NCI-H524 treated with DMSO at 0.1 percent for 48 hours (cell line): Measurements from ENCODE around the gene COL9A1.

Source experiments
- DNase-seq: peaks from one replicate; lab custom pipeline; 2025; lab: John Stamatoyannopoulos, UW

Gene COL9A1

GRCh38 chr6:70286905-70287304 lies 16.0 kb downstream of the COL9A1 start:
- no peak for DNase-seq

- DNase-seq = no peak
Measured at GRCh38 chr6:70285201-70285600, 17.7 kb downstream of the COL9A1 start.

DNA sequence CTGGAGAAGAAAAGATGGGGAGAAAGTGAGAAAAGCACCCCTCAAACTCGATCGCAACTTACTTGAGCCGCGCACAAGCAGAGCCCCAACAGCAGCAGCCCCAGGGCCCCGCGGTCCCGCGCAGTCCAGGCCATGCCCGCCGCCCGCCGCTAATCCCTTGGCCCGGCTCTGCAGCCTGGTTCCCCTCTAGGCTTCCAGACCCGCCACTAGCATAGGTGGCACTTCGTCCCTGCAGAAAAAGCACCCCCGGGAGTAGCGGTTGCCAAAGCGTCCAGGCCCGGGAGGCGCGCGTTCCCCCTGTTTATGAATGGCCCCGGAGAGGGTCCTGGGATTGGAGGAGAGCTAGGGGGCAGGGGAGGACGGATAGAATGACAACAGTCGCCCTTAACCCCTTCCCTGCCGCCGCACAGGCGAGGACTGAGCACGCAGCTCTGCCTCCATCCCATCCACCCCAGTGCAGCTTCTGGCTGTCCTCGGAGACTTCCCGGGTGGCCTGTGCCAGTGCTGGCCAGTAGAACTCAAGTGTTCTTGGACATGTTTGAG lies 19.9 kb downstream of the COL9A1 start:
- no peak for DNase-seq

- no peak for DNase-seq
Measured at GRCh38 chr6:70282312-70282918, 20.5 kb downstream of the COL9A1 start.

DNA sequence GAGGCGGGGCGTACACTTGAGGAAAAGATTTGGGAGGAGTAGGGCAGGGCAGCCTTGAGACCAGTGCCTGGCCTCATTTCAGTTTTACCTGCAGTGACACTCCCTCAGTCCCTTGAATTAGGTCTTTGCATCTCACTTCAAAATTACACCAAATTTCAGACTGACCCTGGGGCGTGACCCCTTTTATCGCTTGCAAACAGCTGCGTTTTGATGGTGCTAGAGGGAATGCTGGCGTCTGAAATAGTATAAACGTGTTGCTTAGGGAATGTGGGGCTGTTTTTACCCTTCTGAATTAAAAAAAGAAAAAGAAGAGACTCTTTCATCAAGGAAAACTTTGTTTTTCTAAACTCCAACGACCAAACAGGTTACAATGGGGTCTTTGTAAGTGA lies 21.0 kb downstream of the COL9A1 start:
- DNase-seq = no peak

GRCh38 chr6:70280400-70280853 lies 22.5 kb downstream of the COL9A1 start:
- DNase-seq = no peak

DNA sequence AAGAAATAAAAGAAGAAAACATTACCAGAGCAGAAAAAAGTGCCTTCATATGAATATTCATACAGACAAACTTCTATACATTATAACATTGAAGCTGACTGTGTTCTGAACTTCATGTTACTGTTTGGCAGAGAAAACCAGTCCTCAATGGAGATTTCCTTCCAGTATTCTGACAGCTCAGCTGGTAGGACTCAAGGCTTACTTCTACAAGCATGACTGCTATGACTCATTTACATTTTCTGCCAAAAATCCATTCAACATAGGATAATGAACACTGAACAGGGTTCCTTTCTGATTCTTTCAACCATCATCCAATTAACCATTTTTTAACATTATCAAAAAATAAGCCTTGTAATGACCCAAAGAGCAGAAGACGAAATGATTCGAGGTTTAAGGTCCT lies 25.4 kb downstream of the COL9A1 start:
- DNase-seq = no peak

- DNase-seq = no peak
Measured at GRCh38 chr6:70274338-70274737, 28.5 kb downstream of the COL9A1 start.

- no peak for DNase-seq
Measured at GRCh38 chr6:70272071-70272470, 30.8 kb downstream of the COL9A1 start.

GRCh38 chr6:70270287-70271005 lies 32.4 kb downstream of the COL9A1 start:
- DNase-seq = no peak

DNA sequence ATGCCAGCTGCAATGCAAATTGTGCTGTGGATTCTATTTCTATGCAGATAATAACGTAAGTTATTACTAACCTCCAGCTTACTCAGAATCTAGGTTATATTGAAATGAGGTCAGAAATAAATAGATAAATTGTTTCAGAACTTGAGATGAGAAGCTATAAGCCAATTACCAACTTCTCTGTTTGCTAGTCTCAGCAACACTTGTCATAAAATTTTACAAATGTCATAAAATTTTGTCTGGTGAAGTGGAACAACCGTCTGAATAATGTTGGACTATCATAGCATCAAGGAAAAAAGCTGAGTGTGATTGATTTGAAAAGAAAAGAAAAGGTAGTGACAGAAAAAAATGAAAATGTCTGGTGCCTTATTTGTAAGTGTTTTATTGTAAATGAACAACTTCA lies 36.7 kb downstream of the COL9A1 start:
- no peak for DNase-seq

DNA sequence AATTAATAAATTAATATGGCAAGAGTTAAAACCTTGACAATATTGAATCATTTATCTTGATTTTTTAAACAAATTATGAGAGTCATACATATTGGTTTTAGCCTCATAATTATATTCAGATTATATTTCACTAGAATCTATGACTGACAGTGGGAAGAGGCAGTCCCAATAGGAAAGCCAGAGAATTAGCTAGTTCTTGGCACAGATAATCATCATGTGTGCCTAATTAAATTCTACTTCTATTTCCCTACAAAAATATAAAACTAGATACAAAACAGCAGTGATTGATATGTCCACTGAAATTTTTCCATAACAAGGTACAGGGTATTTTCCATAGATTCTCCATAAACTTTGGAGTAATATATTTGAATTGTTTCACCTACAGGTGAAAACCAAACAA lies 38.6 kb downstream of the COL9A1 start:
- DNase-seq = no peak

DNA sequence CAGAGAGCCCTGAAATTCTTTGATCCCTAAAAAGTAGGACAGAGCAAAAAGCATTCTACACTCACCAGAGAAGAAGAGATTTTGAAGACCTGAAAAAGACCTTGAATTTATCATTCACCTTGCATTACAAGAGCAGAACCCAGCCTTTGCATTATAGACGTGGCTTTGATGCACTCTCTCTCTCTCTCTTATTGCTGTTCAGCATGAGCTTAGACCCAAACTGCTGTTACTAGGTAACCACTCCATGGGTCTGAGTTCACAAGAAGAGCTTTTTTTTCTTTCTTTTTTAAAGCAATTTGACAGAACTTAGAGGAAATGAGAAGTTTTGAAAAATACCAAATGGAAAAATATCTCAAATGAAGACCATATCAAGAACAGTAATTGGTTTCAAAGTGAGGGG lies 44.4 kb downstream of the COL9A1 start:
- no peak for DNase-seq

DNA sequence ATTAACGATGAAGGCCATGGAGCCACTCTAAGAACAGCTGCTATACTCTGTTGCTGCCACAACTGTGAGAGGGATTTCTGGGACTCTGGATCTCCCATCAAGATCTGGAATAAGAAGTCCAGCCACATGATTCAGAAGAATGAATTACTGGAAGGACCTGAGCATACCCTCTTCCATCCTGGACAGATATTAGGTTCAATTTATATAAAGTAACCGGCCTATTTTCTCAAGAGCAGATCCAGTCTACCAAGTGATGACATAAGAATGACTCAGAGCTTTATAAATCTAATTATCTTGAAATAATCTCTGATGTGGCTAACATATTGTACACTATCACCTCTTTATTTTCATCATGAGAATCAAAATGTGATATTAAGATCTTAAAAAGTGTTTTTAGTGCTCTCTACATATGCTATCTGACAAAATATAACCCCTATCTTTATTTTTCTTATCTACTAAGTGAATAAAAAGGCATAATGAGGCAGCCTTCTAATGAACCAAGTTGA lies 45.1 kb downstream of the COL9A1 start:
- no peak for DNase-seq

DNA sequence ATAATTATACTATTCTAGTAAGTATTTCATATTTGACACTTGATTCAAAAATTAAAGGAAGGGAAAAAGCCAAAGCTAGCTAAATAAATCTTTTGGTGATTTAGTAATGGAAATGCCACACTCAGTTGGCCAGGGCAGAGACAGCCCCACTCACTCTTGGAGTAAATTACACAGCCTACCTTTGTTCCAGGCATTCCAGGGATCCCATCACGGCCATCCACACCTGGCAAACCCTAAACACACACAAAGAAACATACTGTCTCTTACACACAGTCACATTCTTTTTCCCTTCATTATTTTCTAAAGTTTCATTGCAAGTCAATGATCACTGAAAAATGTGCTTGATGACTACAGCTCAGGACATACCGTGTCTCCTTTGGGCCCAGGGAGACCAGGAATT lies 48.1 kb downstream of the COL9A1 start:
- no peak for DNase-seq

DNA sequence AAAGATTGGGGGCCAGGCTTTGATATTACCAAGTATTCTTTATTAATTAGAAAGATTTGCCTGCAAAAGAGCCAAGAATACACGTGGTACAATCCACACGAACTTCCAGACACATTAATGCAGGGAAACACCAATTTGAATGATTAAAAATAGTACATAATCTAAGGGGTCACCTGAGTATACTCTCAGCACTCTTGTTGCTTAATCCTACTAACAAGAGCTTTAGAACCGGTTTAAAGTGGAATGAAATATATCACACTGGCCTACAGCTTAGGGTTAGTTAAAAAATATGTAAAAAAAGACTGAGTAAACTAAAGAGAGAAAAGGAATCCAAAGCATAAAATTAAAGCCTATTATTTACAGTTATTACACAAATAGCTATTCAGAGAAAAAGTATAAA lies 49.0 kb downstream of the COL9A1 start:
- DNase-seq = no peak

- DNase-seq = no peak
Measured at GRCh38 chr6:70252604-70253003, 50.3 kb downstream of the COL9A1 start.

DNA sequence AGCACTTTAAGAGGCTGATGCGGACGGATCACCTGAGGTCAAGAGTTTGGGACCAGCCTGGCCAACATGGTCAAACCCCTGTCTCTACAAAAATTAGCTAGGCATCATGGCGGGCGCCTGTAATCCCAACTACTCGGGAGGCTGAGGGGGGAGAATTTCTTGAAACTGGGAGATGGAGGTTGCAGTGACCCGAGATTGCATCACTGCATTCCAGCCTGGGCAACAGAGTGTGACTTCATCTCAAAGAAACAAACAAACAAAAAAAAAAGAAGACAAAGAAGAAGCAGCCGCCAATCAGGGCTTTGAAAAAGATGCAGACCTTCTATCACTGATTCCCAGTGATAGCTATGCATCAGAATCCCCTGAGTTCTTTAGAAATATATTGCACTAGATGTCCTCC lies 56.8 kb downstream of the COL9A1 start:
- no peak for DNase-seq

DNA sequence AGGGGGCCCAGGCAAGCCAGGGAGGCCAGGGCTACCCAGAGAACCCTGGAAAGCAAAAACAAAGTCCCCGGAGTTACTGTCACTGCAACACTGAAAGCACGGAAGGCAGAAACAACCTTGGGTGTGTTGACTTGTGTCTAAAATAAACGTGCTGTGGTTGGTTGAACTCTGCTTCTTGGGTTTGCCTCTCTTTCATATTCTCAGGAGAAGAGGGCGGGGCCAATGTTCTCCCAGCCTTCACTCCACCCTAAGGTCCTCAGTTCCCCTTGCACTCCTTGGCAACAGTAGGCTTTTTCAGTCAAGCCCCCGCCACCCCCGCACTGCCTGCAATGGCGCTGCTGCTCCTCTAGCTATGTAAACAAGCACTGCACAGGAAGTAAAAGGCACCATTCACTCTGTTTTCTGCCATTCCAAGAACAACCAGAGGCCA lies 60.9 kb downstream of the COL9A1 start:
- DNase-seq = no peak

DNA sequence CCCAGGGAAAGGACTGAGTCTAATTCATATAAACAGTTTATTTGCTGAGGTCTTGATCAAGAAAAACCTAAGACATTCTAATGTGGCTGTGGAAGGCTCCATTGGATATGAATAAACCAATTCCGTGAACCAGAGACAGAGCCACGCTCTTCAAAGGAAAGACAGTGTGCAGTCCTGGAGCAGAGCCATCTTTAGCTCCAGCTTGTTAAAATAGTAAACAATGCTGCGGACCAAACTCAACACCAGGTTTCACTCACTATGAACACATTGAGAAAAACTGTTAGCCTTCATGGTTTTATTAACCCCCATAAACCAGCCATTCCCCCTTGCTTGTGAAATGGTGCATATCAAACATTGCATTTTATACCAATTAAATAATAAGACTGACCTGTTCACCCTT lies 61.9 kb downstream of the COL9A1 start:
- no peak for DNase-seq

DNA sequence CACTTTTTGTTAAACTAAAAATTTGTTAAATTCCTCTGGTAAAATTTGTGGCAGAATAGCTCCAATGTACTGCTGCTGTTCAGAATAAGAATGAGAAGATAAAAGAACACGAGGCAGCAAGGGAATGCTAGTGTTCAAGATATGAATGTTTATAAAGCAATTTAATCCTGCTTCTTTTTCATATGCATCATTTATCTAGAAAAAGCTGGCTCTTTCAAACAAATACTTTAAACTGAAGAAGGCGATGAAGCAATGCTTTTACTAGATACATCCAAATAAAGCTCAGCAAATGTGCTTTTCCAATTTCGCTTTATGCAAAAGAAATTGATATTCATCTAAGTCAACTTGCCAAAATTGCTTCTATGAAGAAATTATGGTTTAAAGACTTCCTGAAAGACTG lies 66.5 kb downstream of the COL9A1 start:
- DNase-seq = no peak

GRCh38 chr6:70234561-70235236 lies 68.2 kb downstream of the COL9A1 start:
- no peak for DNase-seq

GRCh38 chr6:70231311-70231710 lies 71.6 kb downstream of the COL9A1 start:
- no peak for DNase-seq
